ENCODE data around the gene SP6. TPM values are rescaled to one million over a fixed set of nuclear protein-coding genes. Genes with fewer than 3 reads are reported as not detected.

The SP6 gene
- total RNA-seq, 1 experiment from 2014 or later: 3.3 TPM

- Mint-ChIP-seq H3K27ac (no peak overlapping the region), H3K9me3 (no peaks in the 10 kb centered on the region)
- DNase-seq (ENCODE audit: low spot score): no peak
These were observed 37.3 kb upstream of the SP6 start for GRCh38 chr17:47888293-47888692.

GRCh38 chr17:47884905-47885730 lies 34.2 kb upstream of the SP6 start:
- ATAC-seq (peak; percentile 18; the same call in 1 of the 2 replicates), DNase-seq (ENCODE audit: low spot score) (no peak)
- Mint-ChIP-seq H3K9me3 (no peaks in the 10 kb centered on the region), H3K4me3 (no peak overlapping the region), H3K27ac (no peak overlapping the region), H3K27me3 (ENCODE audit: low read depth) (peaks cover 9% of the 10 kb centered on the region), H3K4me1 (peaks cover 17% of the 10 kb centered on the region), H3K36me3 (no peaks in the 10 kb centered on the region)
- CTCF ChIA-PET: interaction anchor here (1.0 to 18.5 kb wide), 14 partner anchors 10 to 183 kb away, joined by 3 to 1122 read pairs (median 5); partner anchors contain the start of genes CDK5RAP3, LRRC46, MRPL10 and OSBPL7
- no peak for TF ChIP-seq AFF4 (CRISPR knock-in tag; IDR thresholded peaks at IDR 0.05; ENCODE audit: borderline replicate concordance)
- no peak for TF ChIP-seq NR3C1 (CRISPR knock-in tag; conservative IDR thresholded peaks at IDR 0.05; ENCODE audit: low read depth)
- no peak for TF ChIP-seq MYBL2 (CRISPR knock-in tag; IDR thresholded peaks at IDR 0.05)
- no peak for TF ChIP-seq GTF2I (CRISPR knock-in tag; conservative IDR thresholded peaks at IDR 0.05)
- no peak for TF ChIP-seq STAT6 (CRISPR knock-in tag; conservative IDR thresholded peaks at IDR 0.05; ENCODE audit: low read depth)
- TF ChIP-seq TP53 (CRISPR knock-in tag; IDR thresholded peaks at IDR 0.05): no peak
- peak; percentile 89 for TF ChIP-seq PRDM15 (CRISPR knock-in tag; IDR thresholded peaks at IDR 0.05)
- TF ChIP-seq ZNF138 (CRISPR knock-in tag; conservative IDR thresholded peaks at IDR 0.05): no peak
- TF ChIP-seq ATF3 (CRISPR knock-in tag; conservative IDR thresholded peaks at IDR 0.05): no peak
- POLR2A ChIA-PET: interaction anchor here (0.5 to 2.8 kb wide), 8 partner anchors 10 to 484 kb away, joined by 3 to 12 read pairs (median 6); partner anchors contain the start of genes SCRN2, SP2 and SP6

More at GRCh38 chr17:47888293-47888692, 37.3 kb upstream of the SP6 start:
- Mint-ChIP-seq H3K27me3 (ENCODE audit: low read depth) (peaks cover 2% of the 10 kb centered on the region; the same call in 1 of the 2 replicates), H3K4me1 (peaks cover 18% of the 10 kb centered on the region), H3K4me3 (no peak overlapping the region), H3K36me3 (no peaks in the 10 kb centered on the region)
- no peak for ATAC-seq
- no peak for TF ChIP-seq NFATC4 (CRISPR knock-in tag; IDR thresholded peaks at IDR 0.05)
- no peak for TF ChIP-seq ZNF232 (CRISPR knock-in tag; IDR thresholded peaks at IDR 0.05)
- no peak for TF ChIP-seq NFE2L1 (CRISPR knock-in tag; IDR thresholded peaks at IDR 0.05)
- TF ChIP-seq NR2C2 (CRISPR knock-in tag; IDR thresholded peaks at IDR 0.05): no peak
- TF ChIP-seq TEAD4 (CRISPR knock-in tag; IDR thresholded peaks at IDR 0.05): no peak
- no peak for TF ChIP-seq TP53 (CRISPR knock-in tag; IDR thresholded peaks at IDR 0.05)
- CTCF ChIA-PET: interaction anchor here (18.5 kb wide), 1 partner anchor 44 kb away, joined by 1122 read pairs; the partner anchor contains the start of genes SCRN2 and SP6
- POLR2A ChIA-PET: no interaction called here

Measured in WTC11 (cell line).